Bronchus fibroblast of lung (primary cell): ENCODE data around the gene GMIP. TPM values are rescaled to one million over a fixed set of nuclear protein-coding genes. Genes with fewer than 3 reads are reported as not detected.

Source experiments
- total RNA-seq: library from RNA; depleted of rRNA; stranded (reverse); fragments of >200 nt; gene quantifications from 2 replicates; pipeline ENCODE4 v1.2.3, GENCODE V29; 2015

The GMIP gene, protein sequence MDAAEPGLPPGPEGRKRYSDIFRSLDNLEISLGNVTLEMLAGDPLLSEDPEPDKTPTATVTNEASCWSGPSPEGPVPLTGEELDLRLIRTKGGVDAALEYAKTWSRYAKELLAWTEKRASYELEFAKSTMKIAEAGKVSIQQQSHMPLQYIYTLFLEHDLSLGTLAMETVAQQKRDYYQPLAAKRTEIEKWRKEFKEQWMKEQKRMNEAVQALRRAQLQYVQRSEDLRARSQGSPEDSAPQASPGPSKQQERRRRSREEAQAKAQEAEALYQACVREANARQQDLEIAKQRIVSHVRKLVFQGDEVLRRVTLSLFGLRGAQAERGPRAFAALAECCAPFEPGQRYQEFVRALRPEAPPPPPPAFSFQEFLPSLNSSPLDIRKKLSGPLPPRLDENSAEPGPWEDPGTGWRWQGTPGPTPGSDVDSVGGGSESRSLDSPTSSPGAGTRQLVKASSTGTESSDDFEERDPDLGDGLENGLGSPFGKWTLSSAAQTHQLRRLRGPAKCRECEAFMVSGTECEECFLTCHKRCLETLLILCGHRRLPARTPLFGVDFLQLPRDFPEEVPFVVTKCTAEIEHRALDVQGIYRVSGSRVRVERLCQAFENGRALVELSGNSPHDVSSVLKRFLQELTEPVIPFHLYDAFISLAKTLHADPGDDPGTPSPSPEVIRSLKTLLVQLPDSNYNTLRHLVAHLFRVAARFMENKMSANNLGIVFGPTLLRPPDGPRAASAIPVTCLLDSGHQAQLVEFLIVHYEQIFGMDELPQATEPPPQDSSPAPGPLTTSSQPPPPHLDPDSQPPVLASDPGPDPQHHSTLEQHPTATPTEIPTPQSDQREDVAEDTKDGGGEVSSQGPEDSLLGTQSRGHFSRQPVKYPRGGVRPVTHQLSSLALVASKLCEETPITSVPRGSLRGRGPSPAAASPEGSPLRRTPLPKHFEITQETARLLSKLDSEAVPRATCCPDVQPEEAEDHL
- 5.6 and 5.9 TPM in 2 replicates for total RNA-seq

DNA sequence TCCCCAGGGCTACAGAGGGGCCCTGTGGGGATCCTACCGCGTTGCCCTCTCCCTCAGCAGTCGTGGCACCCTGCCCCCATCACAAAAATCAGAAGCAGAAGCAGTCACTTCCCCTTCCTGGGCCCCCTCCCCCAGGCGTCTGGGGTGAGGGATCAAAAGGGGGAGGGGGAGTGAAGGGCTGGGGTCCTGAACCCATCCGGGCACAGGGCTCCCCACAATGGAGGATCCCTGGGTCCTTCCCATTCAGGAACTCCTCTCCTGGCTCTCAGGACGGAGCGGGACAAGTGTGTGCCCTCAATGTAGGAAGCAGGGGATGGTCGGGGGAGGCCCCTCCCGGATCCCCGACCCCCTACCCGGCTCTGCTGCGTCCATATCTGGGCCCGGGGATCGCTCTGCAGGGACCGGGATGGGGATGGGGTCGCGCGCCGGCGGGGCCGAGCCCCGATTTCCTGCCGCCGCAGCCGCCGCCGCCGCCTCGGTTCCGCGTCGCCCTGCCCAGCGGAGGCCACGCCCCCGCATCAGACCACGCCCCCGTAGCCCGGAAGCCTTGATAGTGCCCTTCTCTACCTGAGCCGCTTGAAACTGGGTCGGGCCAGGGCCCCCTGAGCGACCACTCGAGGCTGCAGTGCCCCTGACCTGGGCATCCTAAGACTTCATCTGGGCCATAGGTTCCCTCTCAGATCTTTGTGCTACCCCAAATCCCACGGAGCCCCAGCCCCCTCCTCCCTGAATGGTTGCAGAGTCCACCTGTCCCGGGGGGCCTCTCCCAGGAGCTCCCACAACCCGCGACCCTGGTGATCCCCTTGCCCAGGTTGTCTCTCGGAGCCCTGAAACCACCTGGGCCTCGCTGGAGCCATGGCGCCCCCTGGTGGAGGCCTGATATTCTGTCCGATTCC is at the start of gene GMIP:
GMIP (minus strand) TSS at position 500 of the 896 bp plus-strand sequence; CDS start at position 372, 128 bp downstream.

GRCh38 chr19:19668230-19669012 is 25.0 kb upstream of the GMIP start, which contains the start of gene ZNF101:
Gene ZNF101 (plus strand): TSS chr19:19668839. CDS start chr19:19668964, 125 bp downstream.

DNA sequence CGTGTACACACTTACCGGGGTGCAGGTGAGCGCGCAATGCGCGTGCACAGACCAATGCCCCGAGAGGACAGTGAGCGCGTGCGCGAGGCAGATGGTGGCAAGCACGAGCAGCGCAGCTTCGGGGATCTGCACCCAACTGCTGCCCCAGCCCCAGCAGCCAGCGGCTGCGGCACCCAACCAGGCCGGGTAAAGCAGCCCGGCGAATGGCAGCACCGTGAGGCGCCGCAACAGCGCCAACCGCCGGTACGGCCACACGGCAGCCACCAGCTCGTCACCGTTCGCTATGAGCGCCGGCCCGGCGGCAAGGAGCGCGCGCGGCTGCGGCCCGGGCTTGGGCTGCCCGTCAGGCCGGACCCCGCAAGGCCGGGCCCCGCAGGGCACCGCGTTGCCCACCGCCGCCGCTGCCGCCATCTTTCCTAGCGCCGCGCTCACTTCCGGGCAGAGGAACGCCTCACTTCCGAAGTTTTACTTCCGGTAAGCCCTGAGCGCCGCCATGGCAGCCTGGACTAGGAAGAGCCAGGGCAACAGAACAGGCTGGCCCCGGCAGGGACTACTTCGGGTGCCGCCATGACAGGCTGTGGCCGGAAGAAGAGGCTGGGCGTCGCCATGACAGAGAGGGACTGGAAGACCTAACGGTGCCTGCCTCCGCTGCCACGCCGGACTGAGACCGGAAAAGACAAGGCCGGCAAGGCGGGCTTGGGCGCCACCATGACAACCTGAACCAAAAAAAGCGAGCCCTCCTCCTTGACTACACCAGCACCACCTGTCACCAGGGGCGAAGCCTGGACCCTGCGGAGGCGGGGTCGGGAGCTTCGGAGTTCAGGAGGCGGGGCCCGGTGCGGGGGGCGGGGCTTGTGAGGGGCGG is 20.0 kb upstream of the GMIP start, which contains the start of gene ATP13A1:
ATP13A1 (minus strand) TSS at position 421 of the 865 bp plus-strand sequence; CDS start at position 411, 10 bp downstream.

GRCh38 chr19:19627621-19628500 is 15.6 kb downstream of the GMIP start, which contains the start of gene LPAR2:
Gene LPAR2 (minus strand): TSS chr19:19628220. CDS start chr19:19627275, 945 bp downstream.

GRCh38 chr19:19618219-19619051 is 25.0 kb downstream of the GMIP start, which contains the start of gene PBX4:
Gene PBX4 (minus strand): TSS chr19:19618687. CDS start chr19:19618629, 58 bp downstream.

Other genes with a start within 250 kb of the GMIP start
- gene GATAD2A, start 238.0 kb downstream of the GMIP start, total RNA-seq, result 52.6 and 63.5 TPM in 2 replicates
- 0.84 and 1.2 TPM in 2 replicates for gene TSSK6, start 128.1 kb downstream of the GMIP start, total RNA-seq
- 61.0 and 68.2 TPM in 2 replicates for gene NDUFA13, start 127.4 kb downstream of the GMIP start, total RNA-seq
- 0.30 and 1.0 TPM in 2 replicates for gene YJEFN3, start 114.7 kb downstream of the GMIP start, total RNA-seq
- under 0.01 and 0.15 TPM in 2 replicates for gene CILP2, start 105.4 kb downstream of the GMIP start, total RNA-seq
- 1.2 and 3.2 TPM in 2 replicates for gene PBX4, start 25.0 kb downstream of the GMIP start, total RNA-seq
- 3.9 and 4.2 TPM in 2 replicates for gene LPAR2, start 15.4 kb downstream of the GMIP start, total RNA-seq
- 39.8 and 49.5 TPM in 2 replicates for gene ATP13A1, start 20.0 kb upstream of the GMIP start, total RNA-seq
- gene ZNF101, start 25.2 kb upstream of the GMIP start, total RNA-seq, result 2.9 and 3.6 TPM in 2 replicates
- 2.1 and 2.2 TPM in 2 replicates for gene ZNF14, start 89.5 kb upstream of the GMIP start, total RNA-seq
- gene ZNF506, start 178.1 kb upstream of the GMIP start, total RNA-seq, result 13.2 and 23.5 TPM in 2 replicates
- 2.7 and 4.2 TPM in 2 replicates for gene ZNF253, start 222.2 kb upstream of the GMIP start, total RNA-seq